Measurements from ENCODE around the gene HNRNPR.

Gene HNRNPR

DNA sequence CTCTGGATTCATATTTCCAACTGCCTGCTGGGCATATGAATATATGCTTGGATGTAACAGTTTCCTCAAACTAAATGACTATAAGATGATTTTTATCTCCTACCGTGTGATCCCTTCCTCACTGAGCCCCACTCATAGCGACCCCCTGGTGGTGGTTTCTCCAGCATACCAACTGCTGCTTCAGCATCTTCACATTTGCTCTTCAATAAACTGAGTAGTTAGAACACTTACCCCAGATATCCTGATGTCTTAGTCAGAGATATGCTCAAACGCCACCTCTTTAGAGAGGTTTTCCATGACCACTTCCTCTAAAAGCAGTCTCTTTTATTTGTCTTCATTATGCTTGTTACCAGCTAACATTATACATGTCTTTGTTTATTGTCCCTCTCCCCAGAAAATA is 10.2 kb upstream of the HNRNPR start:
- Histone ChIP-seq H3K4me3 (ENCODE audit: low read length) (no peak overlapping the region), H3K27me3 (ENCODE audit: control insufficient read depth, insufficient read depth, low read length) (peaks cover 72% of the 10 kb centered on the region), H3K27ac (ENCODE audit: low read length) (no peak overlapping the region), H3K4me1 (ENCODE audit: control insufficient read depth, insufficient read depth, low read length) (no peaks in the 10 kb centered on the region), H3K36me3 (ENCODE audit: control insufficient read depth, insufficient read depth, low read length) (no peaks in the 10 kb centered on the region), H3K9me3 (ENCODE audit: control insufficient read depth, insufficient read depth, low read length) (no peaks in the 10 kb centered on the region)
- DNase-seq (ENCODE audit: low read depth, low spot score) = no peak
- WGBS (ENCODE audit: insufficient coverage, insufficient read length) = no CpG with 5 or more reads among the region's 3 CpGs

DNA sequence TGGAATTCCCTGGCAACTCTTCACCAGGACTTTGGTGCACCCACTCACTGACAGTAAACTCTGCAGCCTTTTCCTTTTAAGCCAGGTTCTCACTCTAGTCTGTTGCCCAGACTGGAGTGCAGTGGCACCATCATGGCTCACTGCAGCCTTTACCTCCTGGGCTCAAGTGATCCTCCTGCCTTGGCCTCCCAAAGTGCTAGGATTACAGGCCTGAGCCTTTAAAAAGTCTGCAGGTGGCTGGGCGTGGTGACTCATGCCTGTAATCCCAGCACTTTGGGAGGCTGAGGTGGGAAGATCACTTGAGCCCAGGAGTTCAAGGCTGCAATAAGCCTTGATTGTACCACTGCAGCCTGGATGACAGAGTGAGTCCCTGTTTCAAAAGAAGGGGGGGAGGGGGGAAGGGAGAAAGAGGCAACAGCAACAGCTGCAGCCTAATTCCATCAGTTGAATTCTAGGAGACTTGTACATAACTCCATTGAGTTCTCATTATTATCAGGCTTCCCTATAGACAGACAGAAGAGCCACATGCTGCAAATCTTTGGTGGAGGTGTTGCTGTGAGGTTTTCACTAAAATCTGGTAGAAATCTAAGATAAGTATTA is 8.1 kb upstream of the HNRNPR start:
- no peaks in the 10 kb centered on the region for H3K9me3 ChIP-seq (ENCODE audit: control insufficient read depth, insufficient read depth, low read length)
- H3K27me3 ChIP-seq (ENCODE audit: control insufficient read depth, insufficient read depth, low read length) = peaks cover 62% of the 10 kb centered on the region
- no peaks in the 10 kb centered on the region for H3K36me3 ChIP-seq (ENCODE audit: control insufficient read depth, insufficient read depth, low read length)
- WGBS (ENCODE audit: insufficient coverage, insufficient read length) = no CpG with 5 or more reads among the region's 1 CpG
- DNase-seq (ENCODE audit: low read depth, low spot score) = no peak
- H3K27ac ChIP-seq (ENCODE audit: low read length) = no peak overlapping the region
- H3K4me3 ChIP-seq (ENCODE audit: low read length) = no peak overlapping the region
- no peaks in the 10 kb centered on the region for H3K4me1 ChIP-seq (ENCODE audit: control insufficient read depth, insufficient read depth, low read length)

DNA sequence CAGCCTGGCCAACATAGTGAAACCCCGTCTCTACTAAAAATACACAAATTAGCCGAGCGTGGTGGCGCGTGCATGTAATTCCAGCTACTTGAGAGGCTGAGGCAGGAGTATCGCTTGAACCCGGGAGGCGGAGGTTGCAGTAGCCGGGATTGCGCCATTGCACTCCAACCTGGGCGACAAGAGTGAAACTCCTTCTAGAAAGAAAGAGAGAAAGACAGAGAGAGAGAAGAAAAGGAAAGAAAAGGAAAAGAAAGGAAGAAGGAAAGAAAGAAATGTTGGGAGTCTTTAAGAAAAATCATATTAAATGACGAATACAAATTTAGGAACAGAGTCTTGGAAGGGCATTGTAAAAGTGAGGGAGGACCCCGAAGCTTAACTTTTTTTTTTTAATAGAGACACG is 1.8 kb upstream of the HNRNPR start:
- H3K4me1 ChIP-seq (ENCODE audit: control insufficient read depth, insufficient read depth, low read length) = no peaks in the 10 kb centered on the region
- H3K27ac ChIP-seq (ENCODE audit: low read length) = no peak overlapping the region
- WGBS (ENCODE audit: insufficient coverage, insufficient read length) = no CpG with 5 or more reads among the region's 14 CpGs
- no peak for DNase-seq (ENCODE audit: low read depth, low spot score)
- no peak overlapping the region for H3K4me3 ChIP-seq (ENCODE audit: low read length)
- H3K27me3 ChIP-seq (ENCODE audit: control insufficient read depth, insufficient read depth, low read length) = peaks cover 11% of the 10 kb centered on the region; the same call in 1 of the 2 replicates
- H3K36me3 ChIP-seq (ENCODE audit: control insufficient read depth, insufficient read depth, low read length) = no peaks in the 10 kb centered on the region
- H3K9me3 ChIP-seq (ENCODE audit: control insufficient read depth, insufficient read depth, low read length) = no peaks in the 10 kb centered on the region

- Histone ChIP-seq H3K4me3 (ENCODE audit: low read length) (peak overlapping the region; percentile 54; the same call in 1 of the 2 replicates), H3K36me3 (ENCODE audit: control insufficient read depth, insufficient read depth, low read length) (no peaks in the 10 kb centered on the region), H3K27me3 (ENCODE audit: control insufficient read depth, insufficient read depth, low read length) (peaks cover 6% of the 10 kb centered on the region; the same call in 1 of the 2 replicates), H3K27ac (ENCODE audit: low read length) (no peak overlapping the region), H3K9me3 (ENCODE audit: control insufficient read depth, insufficient read depth, low read length) (no peaks in the 10 kb centered on the region), H3K4me1 (ENCODE audit: control insufficient read depth, insufficient read depth, low read length) (no peaks in the 10 kb centered on the region)
- no CpG with 5 or more reads among the region's 8 CpGs for WGBS (ENCODE audit: insufficient coverage, insufficient read length)
- DNase-seq (ENCODE audit: low read depth, low spot score) = no peak
Measured at GRCh38 chr1:23344987-23345472, 946 bp upstream of the HNRNPR start.

- Histone ChIP-seq H3K27me3 (ENCODE audit: control insufficient read depth, insufficient read depth, low read length) (no peaks in the 10 kb centered on the region), H3K36me3 (ENCODE audit: control insufficient read depth, insufficient read depth, low read length) (no peaks in the 10 kb centered on the region), H3K27ac (ENCODE audit: low read length) (no peak overlapping the region), H3K9me3 (ENCODE audit: control insufficient read depth, insufficient read depth, low read length) (no peaks in the 10 kb centered on the region), H3K4me1 (ENCODE audit: control insufficient read depth, insufficient read depth, low read length) (no peaks in the 10 kb centered on the region), H3K4me3 (ENCODE audit: low read length) (peak overlapping the region; percentile 83)
- no CpG with 5 or more reads among the region's 66 CpGs for WGBS (ENCODE audit: insufficient coverage, insufficient read length)
- DNase-seq (ENCODE audit: low read depth, low spot score) = no peak
Measured at GRCh38 chr1:23343221-23344110, 618 bp downstream of the HNRNPR start.

GRCh38 chr1:23341931-23342692 is 2.0 kb downstream of the HNRNPR start:
- Histone ChIP-seq H3K9me3 (ENCODE audit: control insufficient read depth, insufficient read depth, low read length) (no peaks in the 10 kb centered on the region), H3K27me3 (ENCODE audit: control insufficient read depth, insufficient read depth, low read length) (no peaks in the 10 kb centered on the region), H3K4me1 (ENCODE audit: control insufficient read depth, insufficient read depth, low read length) (no peaks in the 10 kb centered on the region), H3K27ac (ENCODE audit: low read length) (no peak overlapping the region), H3K4me3 (ENCODE audit: low read length) (peak overlapping the region; percentile 12; the same call in 1 of the 2 replicates), H3K36me3 (ENCODE audit: control insufficient read depth, insufficient read depth, low read length) (peaks cover 6% of the 10 kb centered on the region; the same call in 1 of the 2 replicates)
- no peak for DNase-seq (ENCODE audit: low read depth, low spot score)
- WGBS (ENCODE audit: insufficient coverage, insufficient read length) = no CpG with 5 or more reads among the region's 10 CpGs

DNA sequence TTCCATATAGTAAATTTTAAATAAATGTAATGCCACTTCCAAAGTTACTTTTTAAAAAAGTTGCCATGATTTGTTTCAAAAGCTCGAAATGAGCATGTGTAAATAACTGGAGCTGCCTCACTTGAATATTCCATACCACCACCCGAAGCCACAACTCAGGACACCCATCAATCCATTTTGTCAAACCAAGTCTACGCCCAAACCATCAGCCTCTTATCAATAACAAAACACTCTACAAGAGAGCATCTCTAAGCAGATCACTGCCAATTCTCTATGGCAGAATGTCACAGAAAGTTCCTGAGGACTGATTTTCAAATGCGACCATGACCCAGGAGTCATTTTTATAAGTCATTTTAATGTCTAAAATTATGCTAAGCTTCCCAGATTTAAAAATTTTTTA is 4.5 kb downstream of the HNRNPR start:
- DNase-seq (ENCODE audit: low read depth, low spot score) = no peak
- H3K4me3 ChIP-seq (ENCODE audit: low read length) = no peak overlapping the region
- H3K9me3 ChIP-seq (ENCODE audit: control insufficient read depth, insufficient read depth, low read length) = no peaks in the 10 kb centered on the region
- no CpG with 5 or more reads among the region's 4 CpGs for WGBS (ENCODE audit: insufficient coverage, insufficient read length)
- H3K27me3 ChIP-seq (ENCODE audit: control insufficient read depth, insufficient read depth, low read length) = no peaks in the 10 kb centered on the region
- no peaks in the 10 kb centered on the region for H3K4me1 ChIP-seq (ENCODE audit: control insufficient read depth, insufficient read depth, low read length)
- no peak overlapping the region for H3K27ac ChIP-seq (ENCODE audit: low read length)
- H3K36me3 ChIP-seq (ENCODE audit: control insufficient read depth, insufficient read depth, low read length) = peaks cover 6% of the 10 kb centered on the region; the same call in 1 of the 2 replicates

- Histone ChIP-seq H3K36me3 (ENCODE audit: control insufficient read depth, insufficient read depth, low read length) (peaks cover 10% of the 10 kb centered on the region), H3K4me3 (ENCODE audit: low read length) (no peak overlapping the region), H3K9me3 (ENCODE audit: control insufficient read depth, insufficient read depth, low read length) (no peaks in the 10 kb centered on the region), H3K4me1 (ENCODE audit: control insufficient read depth, insufficient read depth, low read length) (no peaks in the 10 kb centered on the region), H3K27me3 (ENCODE audit: control insufficient read depth, insufficient read depth, low read length) (no peaks in the 10 kb centered on the region), H3K27ac (ENCODE audit: low read length) (no peak overlapping the region)
- no CpG with 5 or more reads among the region's 2 CpGs for WGBS (ENCODE audit: insufficient coverage, insufficient read length)
- DNase-seq (ENCODE audit: low read depth, low spot score) = no peak
Measured at GRCh38 chr1:23337869-23338268, 6.2 kb downstream of the HNRNPR start.

- Histone ChIP-seq H3K27me3 (ENCODE audit: control insufficient read depth, insufficient read depth, low read length) (no peaks in the 10 kb centered on the region), H3K4me3 (ENCODE audit: low read length) (no peak overlapping the region), H3K27ac (ENCODE audit: low read length) (no peak overlapping the region), H3K36me3 (ENCODE audit: control insufficient read depth, insufficient read depth, low read length) (peaks cover 26% of the 10 kb centered on the region), H3K4me1 (ENCODE audit: control insufficient read depth, insufficient read depth, low read length) (no peaks in the 10 kb centered on the region), H3K9me3 (ENCODE audit: control insufficient read depth, insufficient read depth, low read length) (no peaks in the 10 kb centered on the region)
- DNase-seq (ENCODE audit: low read depth, low spot score) = no peak
- WGBS (ENCODE audit: insufficient coverage, insufficient read length) = no CpG with 5 or more reads among the region's 8 CpGs
Measured at GRCh38 chr1:23331713-23332112, 12.4 kb downstream of the HNRNPR start.

GRCh38 chr1:23330846-23331245 is 13.2 kb downstream of the HNRNPR start:
- Histone ChIP-seq H3K27ac (ENCODE audit: low read length) (no peak overlapping the region), H3K36me3 (ENCODE audit: control insufficient read depth, insufficient read depth, low read length) (peaks cover 26% of the 10 kb centered on the region), H3K4me1 (ENCODE audit: control insufficient read depth, insufficient read depth, low read length) (no peaks in the 10 kb centered on the region), H3K27me3 (ENCODE audit: control insufficient read depth, insufficient read depth, low read length) (no peaks in the 10 kb centered on the region), H3K4me3 (ENCODE audit: low read length) (no peak overlapping the region), H3K9me3 (ENCODE audit: control insufficient read depth, insufficient read depth, low read length) (no peaks in the 10 kb centered on the region)
- DNase-seq (ENCODE audit: low read depth, low spot score) = no peak
- WGBS (ENCODE audit: insufficient coverage, insufficient read length) = no CpG with 5 or more reads among the region's 1 CpG

Data from iPS DF 6.9 (cell line).